Measurements from ENCODE around the gene TMEM151B. TPM values are rescaled to one million over a fixed set of nuclear protein-coding genes. Genes with fewer than 3 reads are reported as not detected.

The TMEM151B gene
- total and polyA plus RNA-seq, 2 of the 13 experiments (the other 11 are each of a cell fraction or from before 2014, with no cell fraction given), result not detected

GRCh38 chr6:44221291-44221960 is 48.8 kb upstream of the TMEM151B start (continued):
- TF ChIP-seq ZNF839 (CRISPR knock-in tag; IDR thresholded peaks at IDR 0.05; ENCODE audit: borderline replicate concordance) (peak; percentile 95; the same call in 1 of the 2 replicates), IKZF5 (CRISPR knock-in tag; IDR thresholded peaks at IDR 0.05) (peak; percentile 80; the same call in 1 of the 2 replicates), PHF20 (CRISPR knock-in tag; IDR thresholded peaks at IDR 0.05) (no peak), SCMH1 (CRISPR knock-in tag; IDR thresholded peaks at IDR 0.05; ENCODE audit: borderline replicate concordance) (no peak), GPN1 (CRISPR knock-in tag; IDR thresholded peaks at IDR 0.05; ENCODE audit: borderline replicate concordance) (no peak), RELA (CRISPR knock-in tag; IDR thresholded peaks at IDR 0.05) (no peak), ZBTB7A (CRISPR knock-in tag; IDR thresholded peaks at IDR 0.05) (no peak), ZNF784 (CRISPR knock-in tag; IDR thresholded peaks at IDR 0.05; ENCODE audit: borderline replicate concordance) (no peak), HHEX (CRISPR knock-in tag; IDR thresholded peaks at IDR 0.05) (no peak), FOXA1 (IDR thresholded peaks at IDR 0.05) (no peak), FOXA1 (CRISPR knock-in tag; IDR thresholded peaks at IDR 0.05) (peak; percentile 4; the same call in 1 of the 2 replicates), MXD4 (CRISPR knock-in tag; IDR thresholded peaks at IDR 0.05) (peak; percentile 76), ZNF614 (CRISPR knock-in tag; IDR thresholded peaks at IDR 0.05; ENCODE audit: borderline replicate concordance) (0 out of 2 replicates have a peak, but pooled peaks have one; percentile 40), ZBTB1 (CRISPR knock-in tag; IDR thresholded peaks at IDR 0.05; ENCODE audit: borderline replicate concordance) (no peak), CTCF (CRISPR knock-in tag; IDR thresholded peaks at IDR 0.05) (peak; percentile 91), SKI (IDR thresholded peaks at IDR 0.05; ENCODE audit: partially characterized antibody) (peak; percentile 13), FOXP4 (CRISPR knock-in tag; IDR thresholded peaks at IDR 0.05) (no peak), HMGXB3 (CRISPR knock-in tag; IDR thresholded peaks at IDR 0.05; ENCODE audit: borderline replicate concordance) (no peak), CCAR2 (optimal IDR thresholded peaks at IDR 0.05; ENCODE audit: low read depth, low read length) (no peak), ZBTB42 (CRISPR knock-in tag; IDR thresholded peaks at IDR 0.05) (0 out of 2 replicates have a peak, but pooled peaks have one; percentile 27)

Measured in HepG2 (cell line).